SKM-1 treated with dmso at 0.1 percent for 144 hours (cell line): ENCODE results near the gene OXER1.
A peak's percentile ranks its signal among the peaks of the same experiment; 100 is the strongest.

ENCODE experiments used
- DNase-seq: peaks from one replicate; lab custom pipeline; 2025; ENCODE audit not compliant: unreplicated experiment; lab: John Stamatoyannopoulos, UW

OXER1 gene

DNA sequence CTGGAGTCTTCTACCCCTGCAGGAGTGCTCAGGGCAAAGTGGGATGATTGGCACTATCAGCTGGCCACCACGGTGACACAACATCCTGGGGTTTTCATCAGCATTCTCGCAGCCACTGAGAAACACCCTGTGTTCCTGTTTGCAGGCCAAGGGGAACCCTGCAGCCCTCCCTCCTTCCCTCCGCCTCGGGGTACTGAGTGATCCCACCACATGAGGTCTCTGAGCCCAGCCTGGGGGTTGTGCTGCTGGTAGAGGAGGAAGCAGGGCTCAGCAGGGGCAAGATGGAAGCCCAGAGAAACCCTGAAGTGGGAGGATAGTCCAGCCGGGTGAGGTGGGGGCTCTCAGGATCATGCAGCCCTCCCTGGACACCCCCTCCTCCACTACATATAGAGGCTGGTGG is at the start of gene OXER1:
Gene OXER1 (minus strand): TSS at position 40 of the 400 bp plus-strand sequence. CDS start 73 bp downstream, outside the sequence.
- peak; percentile 36 for DNase-seq

DNA sequence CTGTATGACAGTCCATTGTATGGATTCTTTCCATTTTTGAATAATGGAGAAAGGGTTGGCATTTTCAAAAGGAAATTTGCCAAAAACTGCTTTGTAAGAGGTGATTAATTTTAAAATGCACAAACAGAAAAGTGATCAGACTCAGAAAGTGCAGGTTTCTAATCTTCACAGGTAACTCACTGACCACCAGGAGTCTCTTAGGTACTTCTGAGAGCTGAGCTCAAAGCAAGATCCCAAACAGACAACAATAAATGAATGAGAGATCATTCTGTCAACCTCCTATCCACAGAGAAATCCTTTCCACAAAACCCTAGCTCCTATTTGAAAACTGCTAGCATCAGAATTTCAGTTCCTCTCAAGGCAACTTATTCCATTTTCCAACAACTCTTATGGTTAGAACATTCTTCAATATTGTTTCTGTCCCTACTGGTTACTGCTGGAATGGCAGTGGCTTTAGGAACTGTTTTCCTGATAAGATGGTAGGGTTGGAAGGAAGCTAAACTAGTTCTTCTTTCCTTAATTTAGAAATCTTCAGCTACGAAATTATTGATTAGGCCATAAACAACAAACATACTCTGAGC is 49.1 kb upstream of the OXER1 start:
- peak; percentile 27 for DNase-seq

DNA sequence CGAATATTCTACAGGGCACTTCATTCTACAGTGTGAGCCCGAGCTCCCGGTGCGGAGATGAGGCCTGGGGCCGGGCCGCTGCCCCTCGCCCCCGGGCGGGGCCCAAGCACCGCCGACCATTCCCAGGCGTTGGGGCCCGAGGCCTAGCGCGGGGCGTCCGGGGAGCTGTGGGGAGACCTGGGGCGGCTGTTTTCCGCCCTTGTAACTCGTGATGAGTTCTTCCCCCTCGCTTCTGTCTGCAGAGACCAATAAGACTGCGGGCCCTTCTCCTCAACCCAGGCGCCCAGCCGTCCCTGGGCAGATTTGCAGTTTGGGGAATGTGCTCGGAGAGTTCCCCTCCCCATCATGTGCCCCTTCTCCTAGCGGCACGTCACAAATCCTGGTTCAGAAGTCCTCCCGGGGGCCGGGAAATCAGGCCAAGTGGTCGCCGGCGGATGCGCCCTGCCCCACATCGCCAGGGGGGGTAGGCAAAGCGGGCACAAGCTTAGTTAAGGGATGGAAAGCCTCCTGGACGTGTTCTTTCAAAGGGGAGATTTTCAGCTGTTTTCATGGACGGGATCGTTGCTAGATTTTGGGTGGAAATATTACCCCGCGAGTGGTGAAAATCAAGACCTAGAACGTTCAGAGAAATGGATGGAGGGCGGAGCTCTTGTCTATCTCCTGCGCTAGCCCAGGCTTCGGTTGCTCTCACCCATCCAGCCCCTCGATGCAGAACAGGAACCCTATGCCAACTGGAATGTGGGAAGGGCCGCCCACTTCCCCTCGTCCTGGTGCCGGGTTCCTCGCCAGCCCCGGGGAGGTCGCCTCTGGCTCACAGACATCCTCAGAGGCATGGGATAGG is 47.3 kb upstream of the OXER1 start:
- DNase-seq: no peak

DNA sequence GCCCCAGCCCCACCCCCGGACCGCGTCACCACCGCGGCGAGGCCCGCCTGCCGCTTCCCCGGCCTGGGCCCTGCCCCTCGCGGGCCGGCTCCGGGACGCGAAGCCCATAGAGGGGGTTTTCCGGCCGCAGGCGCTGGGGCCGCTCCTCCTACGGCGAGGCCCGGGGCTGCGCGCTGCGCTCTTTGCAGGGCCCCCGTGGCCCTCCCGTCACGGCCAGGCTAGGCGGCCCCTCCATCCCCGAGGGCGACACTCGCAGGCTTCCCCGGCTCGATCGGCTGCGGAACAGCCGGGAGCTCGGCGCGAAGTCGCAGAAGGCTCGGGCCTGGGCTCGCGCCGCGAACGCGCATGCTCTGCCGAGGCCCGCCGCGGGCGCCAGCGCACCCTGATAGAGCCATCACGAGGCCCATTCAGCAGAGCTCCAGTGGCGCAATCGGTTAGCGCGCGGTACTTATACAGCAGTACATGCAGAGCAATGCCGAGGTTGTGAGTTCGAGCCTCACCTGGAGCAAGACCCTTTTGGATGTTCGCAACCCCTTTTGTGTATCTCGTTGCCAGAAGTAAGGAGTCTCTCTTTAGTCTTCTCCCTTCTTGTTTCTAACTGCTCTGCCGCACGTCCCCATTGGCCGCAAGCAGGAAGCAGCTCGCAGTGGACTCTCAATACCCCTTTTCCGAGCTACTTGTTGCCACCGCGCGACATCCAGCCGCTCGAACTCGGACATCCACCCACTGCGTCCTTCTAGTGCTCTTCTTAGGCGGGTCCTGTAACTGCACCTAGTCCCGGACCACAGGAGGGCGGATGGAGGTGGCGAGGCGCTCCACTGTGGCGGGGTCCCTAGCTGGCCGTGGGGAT is 46.4 kb upstream of the OXER1 start:
- peak; percentile 86 for DNase-seq

DNA sequence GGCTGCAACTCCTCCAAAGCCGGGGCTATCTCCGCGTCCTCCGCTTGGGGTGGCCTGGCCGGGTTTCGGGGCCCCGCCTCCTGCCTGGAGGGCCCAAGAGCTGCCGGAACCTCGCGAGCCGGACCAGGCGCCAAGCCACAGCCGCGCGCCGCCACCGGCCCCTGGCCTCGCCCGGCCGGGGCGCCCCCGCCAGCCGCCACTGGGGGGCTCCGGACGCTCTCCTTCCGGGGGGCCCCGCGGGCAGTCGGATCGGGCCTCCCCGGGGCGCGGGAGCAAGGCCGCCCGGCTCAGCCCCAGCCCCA is 45.8 kb upstream of the OXER1 start:
- peak; percentile 79 for DNase-seq

DNA sequence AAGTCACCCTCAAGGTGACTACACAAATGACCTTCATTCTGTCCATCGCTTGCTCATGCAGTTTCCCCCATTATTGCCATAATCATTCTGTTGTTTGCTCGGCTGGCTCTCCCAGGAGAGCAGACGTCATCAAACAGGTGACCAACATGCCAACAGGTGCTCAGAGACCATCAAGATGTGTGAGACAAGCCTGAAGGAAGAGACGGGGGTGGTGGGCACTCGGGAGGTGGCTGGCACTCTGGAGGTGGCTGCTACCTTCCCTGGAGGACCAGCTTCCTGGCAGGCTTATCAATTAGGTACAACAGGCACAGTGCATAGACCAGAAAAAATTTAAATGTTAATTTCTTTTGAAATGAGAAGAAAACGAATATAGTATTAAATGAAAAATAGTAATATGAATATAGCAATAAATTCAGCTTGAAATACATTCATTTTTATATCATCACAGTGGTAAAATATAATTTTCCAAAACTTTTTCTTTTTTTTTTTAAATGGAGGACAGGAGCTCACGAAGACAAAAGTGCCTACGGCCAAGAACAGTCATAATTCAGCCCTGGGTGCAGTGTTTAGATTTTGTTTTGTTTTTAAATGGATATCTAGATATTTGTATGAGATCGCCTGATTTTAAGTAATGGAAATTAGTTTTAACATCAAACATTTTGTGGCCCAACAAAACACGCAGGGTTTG is 45.3 kb upstream of the OXER1 start:
- no peak for DNase-seq

- no peak for DNase-seq
Observed at GRCh38 chr2:42808301-42808700, 44.4 kb upstream of the OXER1 start.

DNA sequence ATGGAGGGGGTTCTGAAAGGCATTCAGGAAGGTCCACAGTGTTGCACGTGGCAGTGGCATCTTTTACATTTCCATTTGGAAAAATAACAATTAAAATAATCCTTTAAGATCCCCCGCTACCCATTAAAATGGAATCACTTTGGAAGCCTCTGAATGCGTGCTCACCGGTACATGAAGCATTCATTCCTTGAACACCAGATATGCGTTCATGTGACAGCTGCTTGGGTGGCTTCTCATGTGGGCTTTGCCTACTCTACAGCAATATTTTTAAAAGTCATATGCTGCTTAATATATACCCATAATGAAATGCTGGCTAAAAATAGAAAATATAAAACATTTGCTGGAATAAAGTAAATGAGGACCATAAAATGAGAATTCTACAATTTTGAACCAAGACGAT is 42.9 kb upstream of the OXER1 start:
- no peak for DNase-seq

- no peak for DNase-seq
Observed at GRCh38 chr2:42804891-42805290, 41.0 kb upstream of the OXER1 start.

DNA sequence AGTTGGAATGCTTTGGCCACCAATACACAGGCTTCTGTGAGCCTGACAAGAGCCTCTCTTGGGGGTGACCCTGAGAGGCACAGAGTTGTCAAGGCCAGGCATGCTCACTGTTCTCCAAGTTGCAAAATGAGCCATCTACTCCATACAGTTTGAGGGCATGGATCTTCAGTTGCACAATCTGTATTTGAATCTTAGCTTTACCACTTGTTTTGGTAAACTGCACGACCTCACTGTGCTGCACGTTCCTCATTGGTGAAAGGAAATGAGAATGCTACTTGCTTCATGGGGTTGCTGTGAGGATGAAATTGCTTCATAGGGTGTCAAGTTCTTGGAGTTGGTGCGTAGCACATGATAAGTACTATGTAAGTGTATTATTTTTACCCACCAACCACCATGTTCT is 40.4 kb upstream of the OXER1 start:
- peak; percentile 86 for DNase-seq

GRCh38 chr2:42802150-42802549 is 38.2 kb upstream of the OXER1 start:
- no peak for DNase-seq

DNA sequence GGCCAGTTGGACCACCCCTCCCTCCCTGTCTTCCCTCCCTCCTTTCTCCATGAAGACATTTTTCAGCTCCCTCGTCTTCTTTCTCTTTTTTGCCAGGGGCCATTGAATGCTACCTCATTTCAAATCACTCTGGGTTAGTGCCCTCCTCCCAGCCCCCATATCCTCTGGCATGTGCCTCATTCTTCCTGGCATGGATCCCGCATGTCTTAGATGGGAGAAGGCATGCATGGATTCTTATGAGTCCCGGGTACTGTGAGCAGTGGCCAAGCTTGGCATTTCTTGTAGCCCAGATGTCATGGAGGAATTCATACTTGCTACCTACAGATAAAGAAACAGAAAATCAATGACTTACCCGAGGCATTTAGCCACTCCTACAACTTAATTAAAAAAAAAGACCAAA is 37.4 kb upstream of the OXER1 start:
- DNase-seq: no peak

DNA sequence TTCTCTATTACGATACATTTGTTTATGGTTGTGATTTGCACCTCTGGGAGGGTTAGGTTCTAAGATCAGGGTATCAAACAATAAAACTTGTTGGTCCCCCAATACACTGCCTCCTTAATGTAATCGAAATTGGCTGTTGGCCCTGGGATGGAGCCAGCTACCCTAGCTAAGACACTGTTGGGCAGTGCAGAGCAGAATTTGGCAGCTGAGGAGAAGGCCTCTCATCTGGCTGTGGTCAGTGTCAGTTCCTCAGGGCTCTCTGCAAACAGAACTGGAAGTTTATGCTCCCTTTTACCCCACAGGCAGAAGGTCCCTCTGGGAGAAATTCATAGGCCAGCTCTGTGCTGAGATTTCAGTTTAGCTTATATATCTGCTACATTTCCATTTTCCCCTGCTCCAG is 37.0 kb upstream of the OXER1 start:
- DNase-seq: no peak

- DNase-seq: no peak
Observed at GRCh38 chr2:42800461-42800962, 36.6 kb upstream of the OXER1 start.

DNA sequence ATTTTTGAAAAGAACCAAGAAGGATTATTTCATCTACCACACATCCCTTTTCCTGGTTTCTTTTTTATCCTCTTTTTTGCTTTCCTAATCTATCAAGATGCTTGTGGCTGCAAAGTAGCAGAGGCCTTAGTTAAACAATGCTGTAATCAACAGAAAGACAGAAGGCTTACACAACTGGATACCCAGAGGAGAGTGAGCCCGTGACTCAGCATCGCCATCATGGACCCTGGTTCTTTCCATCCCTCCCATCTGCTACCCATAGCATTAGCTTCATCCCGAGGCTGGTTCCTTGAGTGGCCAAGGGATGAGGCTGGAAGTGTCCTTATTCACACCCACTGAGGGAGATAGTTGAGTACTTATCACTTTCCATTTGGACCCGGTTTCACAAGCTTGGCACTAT is 35.9 kb upstream of the OXER1 start:
- DNase-seq: no peak

- no peak for DNase-seq
Observed at GRCh38 chr2:42797281-42797680, 33.3 kb upstream of the OXER1 start.

DNA sequence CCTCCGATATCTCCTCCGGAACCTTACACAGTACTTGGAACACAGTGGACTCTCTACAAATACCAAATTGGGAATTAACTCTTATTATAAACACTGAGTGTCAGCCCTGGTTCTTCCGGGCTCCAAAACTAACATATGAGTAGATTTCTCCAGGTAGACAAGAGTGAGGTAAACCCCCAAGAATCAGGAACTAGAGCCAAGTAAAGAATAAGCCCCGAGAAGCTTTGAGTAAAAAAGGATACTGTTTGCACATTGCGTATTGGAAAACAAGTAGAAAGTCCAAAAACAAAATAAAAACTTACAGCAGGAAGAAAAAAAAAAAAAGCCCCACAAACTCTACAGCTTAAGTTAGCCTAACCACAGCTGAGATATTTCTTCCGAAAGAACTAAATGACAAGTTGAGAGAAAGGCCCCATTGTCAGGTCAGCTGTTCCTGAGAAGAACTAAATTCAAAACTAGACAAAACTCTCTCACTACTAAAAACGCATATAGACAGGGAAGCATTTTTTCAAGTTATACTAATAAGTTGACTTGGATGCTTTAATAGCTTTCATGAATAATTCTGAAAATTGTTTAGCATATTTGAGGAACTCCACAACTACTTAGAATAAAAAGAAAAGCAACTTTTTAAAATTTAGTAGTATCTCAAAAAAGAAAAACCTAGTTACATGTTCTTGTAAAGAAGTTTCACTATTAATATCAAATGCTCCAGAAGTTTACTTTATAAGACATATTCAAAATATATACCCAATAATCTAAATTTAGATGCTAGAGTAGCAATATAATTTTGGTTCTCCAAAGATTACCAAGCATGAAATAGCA is 32.7 kb upstream of the OXER1 start:
- no peak for DNase-seq

GRCh38 chr2:42795841-42796301 is 31.9 kb upstream of the OXER1 start:
- no peak for DNase-seq

GRCh38 chr2:42795275-42795674 is 31.3 kb upstream of the OXER1 start:
- DNase-seq: no peak
